ENCODE measurements around the gene SECISBP2. TPM values are rescaled to one million over a fixed set of nuclear protein-coding genes. Genes with fewer than 3 reads are reported as not detected.
"Not testable (repeated sequence)": the region's sequence is repeated elsewhere in the genome, so short reads cannot be mapped to it uniquely, and the experiment has no call there.

The SECISBP2 gene
- polyA plus RNA-seq, 1 of the 3 experiments (the other 2 are of a cell fraction): 21.2 TPM

- TF ChIP-seq GATA2 (CRISPR knock-in tag; IDR thresholded peaks at IDR 0.05) (peak; percentile 59), RFX5 (IDR thresholded peaks at IDR 0.05; ENCODE audit: low read length) (0 out of 2 replicates have a peak, but pooled peaks have one; percentile 33), TCF12 (IDR thresholded peaks at IDR 0.05) (no peak), RAD21 (IDR thresholded peaks at IDR 0.05; ENCODE audit: low read length) (peak; percentile 90), SMC3 (IDR thresholded peaks at IDR 0.05; ENCODE audit: low read depth, low read length) (peak; percentile 60)
Observed at GRCh38 chr9:89278997-89279739, 39.1 kb upstream of the SECISBP2 start (continued).

DNA sequence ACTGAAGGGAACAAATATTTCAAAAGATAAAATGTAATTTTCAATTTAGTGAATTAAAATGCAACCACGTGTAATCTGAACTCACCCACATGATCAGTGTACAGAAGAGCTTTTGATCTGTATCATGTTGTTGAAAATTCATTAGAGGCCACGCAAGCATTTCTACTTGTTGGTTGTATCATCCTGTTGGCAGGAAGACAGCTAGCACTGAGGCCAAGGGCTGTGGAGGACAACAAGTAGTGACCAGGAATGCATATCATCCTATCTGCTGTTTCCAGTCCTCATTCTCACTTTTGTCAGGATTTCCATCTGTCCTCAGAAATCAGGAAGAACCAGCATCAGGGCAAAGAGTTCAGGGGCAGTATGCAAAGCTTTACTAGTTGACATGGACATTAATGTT is 37.2 kb upstream of the SECISBP2 start:
- TF ChIP-seq MEF2A (IDR thresholded peaks at IDR 0.05; ENCODE audit: borderline replicate concordance, low read depth) (no peak), SMC3 (IDR thresholded peaks at IDR 0.05; ENCODE audit: low read depth, low read length) (no peak), FOSL2 (IDR thresholded peaks at IDR 0.05; ENCODE audit: borderline replicate concordance, low read depth) (no peak), NRF1 (IDR thresholded peaks at IDR 0.05; ENCODE audit: low read depth, low read length) (no peak), RXRA (IDR thresholded peaks at IDR 0.05; ENCODE audit: borderline replicate concordance, low read depth) (no peak), YY1 (IDR thresholded peaks at IDR 0.05; ENCODE audit: low read depth) (no peak), FOXM1 (IDR thresholded peaks at IDR 0.05; ENCODE audit: low read depth) (no peak), CTCF (IDR thresholded peaks at IDR 0.05) (no peak), TCF12 (IDR thresholded peaks at IDR 0.05) (no peak)
- TF ChIP-seq, protein P1, sequence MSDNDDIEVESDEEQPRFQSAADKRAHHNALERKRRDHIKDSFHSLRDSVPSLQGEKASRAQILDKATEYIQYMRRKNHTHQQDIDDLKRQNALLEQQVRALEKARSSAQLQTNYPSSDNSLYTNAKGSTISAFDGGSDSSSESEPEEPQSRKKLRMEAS (IDR thresholded peaks at IDR 0.05; ENCODE audit: low read depth): no peak
- ChIA-PET POLR2A (interaction anchor here (1.3 kb wide), 1 partner anchor 29 kb away, joined by 4 read pairs; no protein-coding TSS in a partner anchor), CTCF (interaction anchor here (0.7 to 4.0 kb wide), 2 partner anchors 104 to 539 kb away, joined by 3 to 64 read pairs; partner anchors contain the start of gene SHC3)
- 56% methylated on average over 2 of the region's 2 CpGs for WGBS (ENCODE audit: low lambda C conversion rate)
- Histone ChIP-seq H3K4me1 (ENCODE audit: control insufficient read depth in 1 of 2, insufficient read depth in 2 of 2, low read depth in 1 of 2, low read length in 1 of 2) (no peaks in the 10 kb centered on the region), H3K9me3 (no peaks in the 10 kb centered on the region), H3K36me3 (replicated peaks in 1 of 2; ENCODE audit: control insufficient read depth in 1 of 2, insufficient read depth in 2 of 2, low read length in 1 of 2) (no peaks in the 10 kb centered on the region), H3K9me2 (no peaks in the 10 kb centered on the region), H3K4me3 (ENCODE audit: low read depth in 2 of 2, low read length in 1 of 2) (no peak overlapping the region), H3F3A (replicated peaks; ENCODE audit: insufficient read depth) (no peaks in the 10 kb centered on the region), H4K20me1 (ENCODE audit: insufficient read depth) (no peaks in the 10 kb centered on the region), H3K27me3 (ENCODE audit: insufficient read depth) (no peaks in the 10 kb centered on the region), H2AFZ (ENCODE audit: low read depth) (no peak overlapping the region), H3K4me2 (no peak overlapping the region), H3K79me2 (ENCODE audit: insufficient read depth) (no peaks in the 10 kb centered on the region), H3K9ac (no peak overlapping the region), H3K27ac (ENCODE audit: low read depth in 2 of 2, low read length in 1 of 2) (no peak overlapping the region)
- no peak for DNase-seq

- H3K4me1 ChIP-seq (ENCODE audit: control insufficient read depth in 1 of 2, insufficient read depth in 2 of 2, low read depth in 1 of 2, low read length in 1 of 2); H3K9ac ChIP-seq; H3K9me3 ChIP-seq; H3K27me3 ChIP-seq (ENCODE audit: insufficient read depth); H3K36me3 ChIP-seq (replicated peaks in 1 of 2; ENCODE audit: control insufficient read depth in 1 of 2, insufficient read depth in 2 of 2, low read length in 1 of 2); H3K27ac ChIP-seq (ENCODE audit: low read depth in 2 of 2, low read length in 1 of 2); H3K9me2 ChIP-seq; H4K20me1 ChIP-seq (ENCODE audit: insufficient read depth); POLR2A ChIA-PET; H3K4me3 ChIP-seq (ENCODE audit: low read depth in 2 of 2, low read length in 1 of 2); H2AFZ ChIP-seq (ENCODE audit: low read depth); H3K4me2 ChIP-seq; H3F3A ChIP-seq (replicated peaks; ENCODE audit: insufficient read depth); CTCF ChIA-PET; H3K79me2 ChIP-seq (ENCODE audit: insufficient read depth): not testable (repeated sequence)
- DNase-seq: peak; percentile 52
- WGBS (ENCODE audit: low lambda C conversion rate): 76% methylated on average over 18 of the region's 42 CpGs
Observed at GRCh38 chr9:89282248-89282968, 35.9 kb upstream of the SECISBP2 start.
